Neural progenitor cell (in vitro differentiated cells): ENCODE measurements around the gene TMTC3.

Experiments used
- CTCF ChIP-seq: fragments of 200-600 bp; sonication (generic); IDR thresholded peaks from 2 replicates; pipeline ENCODE4 v1.5.1; 2017; ENCODE audit warnings: antibody characterized with exemption, mild to moderate bottlenecking
- EZH2 ChIP-seq: fragments of 200-600 bp; sonication (generic); IDR thresholded peaks from 2 replicates; pipeline ENCODE4 v1.6.1; 2017; ENCODE audit warnings: antibody characterized with exemption, mild to moderate bottlenecking, moderate library complexity
- EZH2phosphoT487 ChIP-seq: fragments of 200-600 bp; sonication (generic); IDR thresholded peaks from 2 replicates; pipeline ENCODE4 v1.6.1; 2017; ENCODE audit warnings: antibody characterized with exemption

DNA sequence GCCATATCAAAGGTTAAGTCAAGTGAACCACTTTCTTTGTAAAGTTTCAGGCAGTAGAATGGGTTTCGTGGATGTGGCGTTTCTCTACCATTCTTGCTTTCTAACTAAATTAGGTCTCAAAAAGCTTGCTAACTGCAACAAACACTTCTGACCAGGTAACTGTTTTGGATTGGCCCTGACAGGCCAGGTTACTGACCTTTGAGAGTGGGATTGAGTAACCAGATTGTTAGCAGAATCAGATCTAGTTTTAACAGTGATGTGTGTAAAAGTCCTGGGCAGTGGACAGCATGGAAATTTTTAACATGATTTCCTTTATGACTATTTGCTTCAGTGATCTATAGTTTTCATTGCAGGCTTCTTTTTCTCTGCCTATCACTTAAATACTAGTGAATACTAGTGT, 57.9 kb downstream of the TMTC3 start:
- TF ChIP-seq CTCF: no peak
- no peak for TF ChIP-seq EZH2phosphoT487
- no peak for TF ChIP-seq EZH2
